GM12878 (cell line): Measurements from ENCODE around the gene ETNK2. TPM values are rescaled to one million over a fixed set of nuclear protein-coding genes. Genes with fewer than 3 reads are reported as not detected.

ENCODE experiments used
- ATAC-seq: fragments of 200-7000 bp; cut with Tn5 transposase; 3 replicates; pipeline ENCODE4 v1.9.1; 2020; ENCODE audit warnings: mild to moderate bottlenecking, moderate library complexity
- BruUV-seq: library from RNA; stranded (reverse); fragments of 400-500 nt; replicated peaks from 2 replicates; lab custom pipeline; 2021; lab: Mats Ljungman, UMichigan
- CTCF ChIA-PET: fragments of 300-600 bp; sonication (Branson Sonifier 250); formaldehyde crosslinking; extraction: SDS; loops from one replicate; lab custom pipeline; 2021; ENCODE audit warnings: inconsistent platforms; lab: Yijun Ruan, JAX
- POLR2A ChIA-PET: fragments of 350-600 bp; formaldehyde crosslinking; extraction: SDS; loops from one replicate; lab custom pipeline; 2021; ENCODE audit warnings: inconsistent platforms; lab: Charles Lee
- RAD21 ChIA-PET: fragments of 300-600 bp; sonication (Branson Sonifier 250); formaldehyde crosslinking; loops from one replicate; lab custom pipeline; 2023; ENCODE audit warnings: antibody characterized with exemption; ENCODE audit not compliant: unreplicated experiment; lab: Charles Lee
- SMC1A ChIA-PET: fragments of 300-600 bp; sonication (Branson Sonifier 250); formaldehyde crosslinking; loops from one replicate; lab custom pipeline; 2023; ENCODE audit not compliant: unreplicated experiment, uncharacterized antibody; lab: Charles Lee
- DNase-seq: peaks from one replicate; pipeline ENCODE4 v3.0.0-alpha.2; 2011; ENCODE audit warnings: low read depth, low spot score
- FAIRE-seq: peaks from 3 replicates; lab custom pipeline; 2011; peaks lifted over from hg19 to GRCh38; lab: Jason Lieb, UNC
- H2AFZ ChIP-seq: 2 replicates; pipeline ENCODE4 v1.6.0; 2011; ENCODE audit warnings: low read depth, low read length, control low read depth; ENCODE audit not compliant: control insufficient read depth
- H3K27ac ChIP-seq: 2 replicates; pipeline ENCODE4 v1.5.1; 2011; ENCODE audit warnings: control low read depth; ENCODE audit not compliant: control insufficient read depth, insufficient read depth
- H3K27me3 ChIP-seq, 2 experiments: replicated peaks in 1 of 2; 2 replicates each; pipeline versions ENCODE4 v1.6.0 to v1.6.1; 2011; ENCODE audit warnings: low read length in 1 of 2; ENCODE audit not compliant: control insufficient read depth in 2 of 2, insufficient read depth in 2 of 2
- H3K36me3 ChIP-seq, 2 experiments: 2 replicates each; pipeline ENCODE4 v1.5.1; 2011; ENCODE audit warnings: low read length in 1 of 2; ENCODE audit not compliant: control insufficient read depth in 2 of 2, insufficient read depth in 2 of 2
- H3K4me1 ChIP-seq: 2 replicates; pipeline ENCODE4 v1.6.1; 2011; ENCODE audit warnings: mild to moderate bottlenecking, low read length, moderate library complexity, mixed read lengths; ENCODE audit not compliant: control insufficient read depth, insufficient read depth
- H3K4me2 ChIP-seq: 2 replicates; pipeline ENCODE4 v1.6.0; 2011; ENCODE audit warnings: control low read depth; ENCODE audit not compliant: control insufficient read depth, insufficient read depth
- H3K4me3 ChIP-seq: fragments of 200-600 bp; sonication (generic); 2 replicates; pipeline ENCODE4 v1.5.1; 2016
- H3K79me2 ChIP-seq: 2 replicates; pipeline ENCODE4 v1.6.0; 2011; ENCODE audit warnings: low read length; ENCODE audit not compliant: control insufficient read depth, insufficient read depth
- H3K9ac ChIP-seq: 2 replicates; pipeline ENCODE4 v1.8.0; 2011; ENCODE audit warnings: low read length, control low read depth, mixed read lengths; ENCODE audit not compliant: control insufficient read depth, insufficient read depth
- H3K9me3 ChIP-seq: replicated peaks from 3 replicates; pipeline ENCODE4 v1.5.1; 2011; ENCODE audit warnings: mild to moderate bottlenecking, low read length; ENCODE audit not compliant: control insufficient read depth, insufficient read depth
- H4K20me1 ChIP-seq: 2 replicates; pipeline ENCODE4 v1.6.0; 2011; ENCODE audit not compliant: control insufficient read depth, insufficient read depth
- IKZF1 ChIP-seq: fragments of 450-650 bp; conservative IDR thresholded peaks from 2 replicates; pipeline ENCODE4 v1.6.1; 2017; ENCODE audit warnings: antibody characterized with exemption, mild to moderate bottlenecking
- ZNF687 ChIP-seq: fragments of 450-650 bp; IDR thresholded peaks from 2 replicates; pipeline ENCODE4 v1.6.1; 2017; ENCODE audit warnings: mild to moderate bottlenecking, moderate library complexity
- WGBS: methylation state at CpG from one replicate; pipeline ENCODE4 v1.1.6; 2016; ENCODE audit warnings: low lambda C conversion rate; ENCODE audit not compliant: insufficient replicate concordance, insufficient coverage; ENCODE audit errors: missing lambda C conversion rate; 5-methylcytosine and 5-hydroxymethylcytosine counted together
- in situ Hi-C: fragments of 300-500 bp; cut with MboI; formaldehyde crosslinking; loops from 9 replicates; pipeline ENCODE4 v1.14.3; 2018; ENCODE audit warnings: mixed read lengths
- intact Hi-C: fragments of 100-400 bp; cut with micrococcal nuclease; formaldehyde crosslinking; loops from one replicate; pipeline ENCODE4 v1.14.2; 2022; ENCODE audit not compliant: unreplicated experiment
- polyA plus RNA-seq, 11 experiments: library from polyadenylated mRNA; depleted of rRNA in 4 of 11; unstranded in 6 of 11; stranded (reverse) in 5 of 11; fragments of >200 nt; fragmentation: Nextera tagmentation in 4 of 11; fragmentation: Illumina TruSeq in 1 of 11; extraction: Ambion mirVana in 4 of 11; extraction: Trizol in 1 of 11; gene quantifications; 1 replicate in 1 of 11; 2 replicates in 10 of 11; pipeline versions ENCODE4 v1.2.1 to v1.2.3, GENCODE V29; 2011 to 2016; ENCODE audit warnings: inconsistent platforms in 2 of 11, missing spikeins in 2 of 11, low read depth in 1 of 11
- total RNA-seq, 4 experiments: library from RNA; depleted of rRNA in 3 of 4; stranded (reverse); fragments of >200 nt in 3 of 4; fragmentation: Illumina TruSeq in 1 of 4; extraction: Trizol in 1 of 4; gene quantifications; 2 replicates each; pipeline versions ENCODE4 v1.2.1 to v1.2.3, GENCODE V29; 2013 to 2021

The ETNK2 gene
- total and polyA plus RNA-seq, 10 of the 15 experiments (the other 5 are each of a cell fraction or from before 2014, with no cell fraction given): 0.14 TPM; not detected in 9

GRCh38 chr1:204102739-204103430, 49.0 kb downstream of the ETNK2 start:
- TF ChIP-seq ZNF687 (no peak), IKZF1 (peak; percentile 23; the same call in 1 of the 2 replicates)
- SMC1A ChIA-PET: interaction anchor here (0.6 to 1.1 kb wide), 2 partner anchors 10 to 1332 kb away, joined by 3 read pairs; no protein-coding TSS in a partner anchor
- no TSS peak for BruUV-seq
- H3K36me3 ChIP-seq: no peaks in the 10 kb centered on the region
- POLR2A ChIA-PET: interaction anchor here (0.6 kb wide), 2 partner anchors 30 to 206 kb away, joined by 3 to 5 read pairs; partner anchors contain the start of gene SOX13
- no peak overlapping the region for H2AFZ ChIP-seq
- DNase-seq (no peak), ATAC-seq (peak; percentile 58), FAIRE-seq (no peak)
- no peaks in the 10 kb centered on the region for H3K9me3 ChIP-seq
- H3K4me2 ChIP-seq: no peak overlapping the region
- H3K79me2 ChIP-seq: no peaks in the 10 kb centered on the region
- in situ Hi-C loops (no loop called here), intact Hi-C loops (no loop called here)
- peaks cover 3% of the 10 kb centered on the region; the same call in 1 of the 2 replicates for H3K4me1 ChIP-seq
- RAD21 ChIA-PET: interaction anchor here (1.6 kb wide), 1 partner anchor 11 kb away, joined by 5 read pairs; no protein-coding TSS in a partner anchor
- no peaks in the 10 kb centered on the region for H3K27me3 ChIP-seq
- H4K20me1 ChIP-seq: no peaks in the 10 kb centered on the region
- H3K9ac ChIP-seq: no peak overlapping the region
- CTCF ChIA-PET: interaction anchor here (1.3 to 2.2 kb wide), 2 partner anchors 10 to 25 kb away, joined by 3 to 7 read pairs; no protein-coding TSS in a partner anchor
- WGBS: 13% methylated on average over 3 of the region's 3 CpGs
- H3K4me3 ChIP-seq: no peak overlapping the region
- H3K27ac ChIP-seq: no peak overlapping the region
